SK-N-SH treated with all-trans-retinoic acid at 6 μM for 48 hours (cell line): ENCODE measurements around the gene SHF.
A peak's percentile ranks its signal among the peaks of the same experiment; 100 is the strongest.

Source experiments
- ATAC-seq: fragments of 200-7000 bp; cut with Tn5 transposase; 3 replicates; pipeline ENCODE4 v1.9.1; 2020; ENCODE audit warnings: mild to moderate bottlenecking, moderate library complexity
- ARNTL ChIP-seq: fragments of 450-650 bp; formaldehyde crosslinking; IDR thresholded peaks from 2 replicates; pipeline ENCODE4 v1.5.0; 2020; ENCODE audit warnings: low read depth, mild to moderate bottlenecking, moderate library complexity, borderline replicate concordance
- BACH2 ChIP-seq: fragments of 250-450 bp; sonication (Bioruptor Pico); IDR thresholded peaks from 2 replicates; pipeline ENCODE4 v1.9.0; 2021; ENCODE audit warnings: mild to moderate bottlenecking, borderline replicate concordance
- CREB5 ChIP-seq: fragments of 250-450 bp; sonication (Bioruptor Pico); IDR thresholded peaks from 2 replicates; pipeline ENCODE4 v1.5.1; 2020; ENCODE audit warnings: low read depth, mild to moderate bottlenecking, moderate library complexity
- ESRRG ChIP-seq: fragments of 250-450 bp; sonication (Bioruptor Pico); IDR thresholded peaks from 2 replicates; pipeline ENCODE4 v1.6.1; 2021; ENCODE audit warnings: mild to moderate bottlenecking
- GLIS3 ChIP-seq: fragments of 250-450 bp; sonication (Bioruptor Pico); IDR thresholded peaks from 2 replicates; pipeline ENCODE4 v1.5.0; 2020; ENCODE audit warnings: mild to moderate bottlenecking, moderate library complexity
- ISL1 ChIP-seq: fragments of 250-450 bp; sonication (Bioruptor Pico); IDR thresholded peaks from 2 replicates; pipeline ENCODE4 v2.1.2; 2022; ENCODE audit warnings: mild to moderate bottlenecking, moderate library complexity
- OSR1 ChIP-seq: fragments of 250-450 bp; sonication (Bioruptor Pico); IDR thresholded peaks from 2 replicates; pipeline ENCODE4 v1.8.0; 2022; ENCODE audit warnings: moderate library complexity, mild to moderate bottlenecking, inconsistent platforms
- PPARA ChIP-seq: fragments of 250-450 bp; sonication (Bioruptor Pico); IDR thresholded peaks from 2 replicates; pipeline ENCODE4 v1.5.0; 2020; ENCODE audit warnings: mild to moderate bottlenecking, borderline replicate concordance
- RARB ChIP-seq: fragments of 250-450 bp; sonication (Bioruptor Pico); IDR thresholded peaks from 2 replicates; pipeline ENCODE4 v1.8.0; 2021; ENCODE audit warnings: mild to moderate bottlenecking, moderate library complexity
- SNAI2 ChIP-seq: fragments of 250-450 bp; sonication (Bioruptor Pico); IDR thresholded peaks from 2 replicates; pipeline ENCODE4 v1.5.0; 2020; ENCODE audit warnings: mild to moderate bottlenecking, moderate library complexity
- TSHZ2 ChIP-seq: fragments of 250-450 bp; sonication (Bioruptor Pico); IDR thresholded peaks from 2 replicates; pipeline ENCODE4 v1.5.0; 2020; ENCODE audit warnings: mild to moderate bottlenecking, moderate library complexity
- ZFP3 ChIP-seq: fragments of 250-450 bp; sonication (Bioruptor Pico); IDR thresholded peaks from 2 replicates; pipeline ENCODE4 v1.5.0; 2020; ENCODE audit warnings: mild to moderate bottlenecking, moderate library complexity
- ZFP30 ChIP-seq: fragments of 450-650 bp; formaldehyde crosslinking; IDR thresholded peaks from 2 replicates; pipeline ENCODE4 v1.5.0; 2022; ENCODE audit warnings: mild to moderate bottlenecking, moderate library complexity
- ZNF565 ChIP-seq: fragments of 450-650 bp; formaldehyde crosslinking; conservative IDR thresholded peaks from 2 replicates; pipeline ENCODE4 v1.5.0; 2020; ENCODE audit warnings: low read depth, mild to moderate bottlenecking, moderate library complexity
- ZNF70 ChIP-seq: fragments of 450-650 bp; formaldehyde crosslinking; IDR thresholded peaks from 2 replicates; pipeline ENCODE4 v1.5.0; 2020; ENCODE audit warnings: mild to moderate bottlenecking, moderate library complexity
- ZNF8 ChIP-seq: fragments of 450-650 bp; formaldehyde crosslinking; IDR thresholded peaks from 2 replicates; pipeline ENCODE4 v1.5.0; 2020; ENCODE audit warnings: mild to moderate bottlenecking, moderate library complexity
- TF ChIP-seq, protein P1 (sequence below): fragments of 250-450 bp; sonication (Bioruptor Pico); IDR thresholded peaks from 2 replicates; pipeline ENCODE4 v1.8.0; 2021; ENCODE audit warnings: low read depth, mild to moderate bottlenecking, moderate library complexity, borderline replicate concordance
- TF ChIP-seq, protein P2 (sequence below): fragments of 250-450 bp; sonication (Bioruptor Pico); IDR thresholded peaks from 2 replicates; pipeline ENCODE4 v1.8.0; 2020; ENCODE audit warnings: mild to moderate bottlenecking, moderate library complexity, borderline replicate concordance

Gene SHF

DNA sequence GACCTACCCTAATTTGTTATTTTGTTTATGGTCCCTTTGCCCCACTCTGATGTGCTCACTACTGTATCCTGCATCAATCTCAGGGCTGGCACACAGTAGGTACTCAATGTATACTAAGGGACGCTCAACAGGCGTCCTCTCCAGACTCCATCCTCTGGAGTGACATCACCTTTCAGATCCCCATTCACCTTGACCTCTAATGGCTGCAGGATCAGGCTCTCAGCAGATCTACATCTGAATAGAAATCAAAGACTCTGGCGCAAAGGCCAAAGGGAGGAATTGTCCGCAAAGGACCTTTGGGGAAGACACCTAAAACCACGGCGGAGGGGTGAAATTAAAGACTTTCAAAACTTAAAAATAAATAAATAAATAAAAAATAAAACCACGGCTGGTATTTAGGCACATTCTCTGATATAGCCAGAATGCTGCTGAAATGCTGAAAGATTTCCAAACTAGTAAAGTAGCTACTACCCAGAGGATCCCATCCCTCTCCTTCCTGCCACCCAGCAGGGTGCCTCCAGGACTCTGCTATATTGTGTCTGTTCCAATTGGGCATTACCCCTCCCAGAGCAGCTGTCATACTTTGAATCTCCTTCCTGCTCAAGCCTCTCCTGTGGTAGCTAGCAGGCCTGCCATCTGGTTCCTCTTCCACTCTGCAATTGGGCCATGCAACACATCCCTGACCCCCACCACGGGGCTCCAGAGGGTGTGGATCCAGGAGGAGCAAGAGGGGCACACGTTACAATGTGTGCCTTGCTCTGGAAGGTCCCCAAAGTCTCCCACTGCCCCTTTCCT lies 6.1 kb downstream of the SHF start:
- TF ChIP-seq ESRRG (CRISPR knock-in tag) = no peak

GRCh38 chr15:45180648-45181436 lies 6.9 kb downstream of the SHF start:
- TF ChIP-seq SNAI2 (no peak), GLIS3 (CRISPR knock-in tag) (no peak), BACH2 (CRISPR knock-in tag) (no peak), RARB (CRISPR knock-in tag) (no peak), CREB5 (CRISPR knock-in tag) (no peak), PPARA (CRISPR knock-in tag) (no peak), ISL1 (no peak)
- TF ChIP-seq, protein P1, sequence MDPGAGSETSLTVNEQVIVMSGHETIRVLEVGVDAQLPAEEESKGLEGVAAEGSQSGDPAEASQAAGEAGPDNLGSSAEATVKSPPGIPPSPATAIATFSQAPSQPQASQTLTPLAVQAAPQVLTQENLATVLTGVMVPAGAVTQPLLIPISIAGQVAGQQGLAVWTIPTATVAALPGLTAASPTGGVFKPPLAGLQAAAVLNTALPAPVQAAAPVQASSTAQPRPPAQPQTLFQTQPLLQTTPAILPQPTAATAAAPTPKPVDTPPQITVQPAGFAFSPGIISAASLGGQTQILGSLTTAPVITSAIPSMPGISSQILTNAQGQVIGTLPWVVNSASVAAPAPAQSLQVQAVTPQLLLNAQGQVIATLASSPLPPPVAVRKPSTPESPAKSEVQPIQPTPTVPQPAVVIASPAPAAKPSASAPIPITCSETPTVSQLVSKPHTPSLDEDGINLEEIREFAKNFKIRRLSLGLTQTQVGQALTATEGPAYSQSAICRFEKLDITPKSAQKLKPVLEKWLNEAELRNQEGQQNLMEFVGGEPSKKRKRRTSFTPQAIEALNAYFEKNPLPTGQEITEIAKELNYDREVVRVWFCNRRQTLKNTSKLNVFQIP = no peak
- ATAC-seq = no peak

More for the DNA sequence above, 6.1 kb downstream of the SHF start:
- ATAC-seq = no peak

DNA sequence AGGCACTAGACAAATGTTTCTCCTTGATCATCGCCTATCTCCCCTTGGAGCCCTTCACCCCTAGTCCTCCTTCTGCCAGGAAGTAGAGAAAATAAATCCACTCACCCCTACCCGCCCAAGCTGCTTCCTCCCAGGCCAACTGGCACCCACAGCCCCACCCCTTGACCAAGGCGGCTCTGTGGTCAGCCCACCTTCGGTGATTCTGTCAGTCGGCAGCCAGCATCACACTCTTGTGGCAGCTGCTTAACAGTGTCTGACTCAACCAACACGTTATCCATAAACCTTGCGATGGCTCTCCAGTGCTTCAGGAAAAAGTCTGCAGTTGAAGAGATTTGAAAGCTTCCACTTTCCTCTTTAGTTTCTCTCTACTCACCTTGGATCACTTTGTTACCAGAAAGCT lies 7.6 kb downstream of the SHF start:
- TF ChIP-seq BACH2 (CRISPR knock-in tag) (no peak), ARNTL (CRISPR knock-in tag) (no peak), ZFP3 (no peak), ZNF8 (no peak), ISL1 (no peak), SNAI2 (no peak), PPARA (CRISPR knock-in tag) (no peak), ZFP30 (CRISPR knock-in tag) (no peak), CREB5 (CRISPR knock-in tag) (no peak), OSR1 (CRISPR knock-in tag) (no peak), RARB (CRISPR knock-in tag) (no peak), GLIS3 (CRISPR knock-in tag) (no peak)
- TF ChIP-seq, protein P2, sequence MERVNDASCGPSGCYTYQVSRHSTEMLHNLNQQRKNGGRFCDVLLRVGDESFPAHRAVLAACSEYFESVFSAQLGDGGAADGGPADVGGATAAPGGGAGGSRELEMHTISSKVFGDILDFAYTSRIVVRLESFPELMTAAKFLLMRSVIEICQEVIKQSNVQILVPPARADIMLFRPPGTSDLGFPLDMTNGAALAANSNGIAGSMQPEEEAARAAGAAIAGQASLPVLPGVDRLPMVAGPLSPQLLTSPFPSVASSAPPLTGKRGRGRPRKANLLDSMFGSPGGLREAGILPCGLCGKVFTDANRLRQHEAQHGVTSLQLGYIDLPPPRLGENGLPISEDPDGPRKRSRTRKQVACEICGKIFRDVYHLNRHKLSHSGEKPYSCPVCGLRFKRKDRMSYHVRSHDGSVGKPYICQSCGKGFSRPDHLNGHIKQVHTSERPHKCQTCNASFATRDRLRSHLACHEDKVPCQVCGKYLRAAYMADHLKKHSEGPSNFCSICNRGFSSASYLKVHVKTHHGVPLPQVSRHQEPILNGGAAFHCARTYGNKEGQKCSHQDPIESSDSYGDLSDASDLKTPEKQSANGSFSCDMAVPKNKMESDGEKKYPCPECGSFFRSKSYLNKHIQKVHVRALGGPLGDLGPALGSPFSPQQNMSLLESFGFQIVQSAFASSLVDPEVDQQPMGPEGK (CRISPR knock-in tag) = no peak
- TF ChIP-seq, all 23 proteins: peak for 0

GRCh38 chr15:45179221-45179985 lies 8.4 kb downstream of the SHF start:
- peak; percentile 67 for ATAC-seq
- no peak for TF ChIP-seq ZFP3
- no peak for TF ChIP-seq ZNF70 (CRISPR knock-in tag)

More for the DNA sequence above, 7.6 kb downstream of the SHF start:
- ATAC-seq = no peak

DNA sequence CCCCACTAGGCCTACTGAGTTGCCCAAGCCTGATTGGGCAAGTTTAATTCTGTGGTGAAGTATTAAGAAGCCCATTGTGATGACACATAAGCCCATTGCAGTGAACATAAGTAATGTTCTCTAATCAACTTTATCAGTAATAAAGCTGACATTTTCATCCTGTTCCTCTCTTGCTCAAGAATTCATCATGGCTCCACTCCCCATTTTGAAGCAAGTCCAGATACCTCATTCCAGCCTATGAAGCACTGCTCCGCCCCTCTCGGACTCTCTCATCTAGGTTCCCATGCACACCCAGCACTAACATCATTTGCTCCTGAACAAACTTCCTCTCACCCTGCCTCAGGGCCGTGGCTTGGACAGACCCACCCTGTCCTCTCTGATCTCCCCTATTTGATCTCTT lies 10.5 kb downstream of the SHF start:
- no peak for ATAC-seq
- no peak for TF ChIP-seq OSR1 (CRISPR knock-in tag)
- TF ChIP-seq, protein P1 = no peak
- TF ChIP-seq ZFP3 = no peak
- no peak for TF ChIP-seq ZNF565 (CRISPR knock-in tag)
- no peak for TF ChIP-seq TSHZ2
- no peak for TF ChIP-seq ISL1
- TF ChIP-seq, protein P2 (CRISPR knock-in tag) = no peak
